ENCODE data around the gene CCDC122. TPM values are rescaled to one million over a fixed set of nuclear protein-coding genes. Genes with fewer than 3 reads are reported as not detected.
A peak's percentile ranks its signal among the peaks of the same experiment; 100 is the strongest.

CCDC122 gene
- total and polyA plus RNA-seq, 11 donors = 1.4 to 10.0 (median 4.9) TPM

GRCh38 chr13:43874504-43875092 is 4.9 kb downstream of the CCDC122 start:
- Histone ChIP-seq H3K9me3 (no peaks in the 10 kb centered on the region), H3K27me3 (no peaks in the 10 kb centered on the region), H3K27ac (peak overlapping the region in 1 of 12 donors; percentile 11), H3K36me3 (peaks cover 0 to 18% (median 7%) of the 10 kb centered on the region in 9 donors), H3K4me3 (no peak overlapping the region), H3K4me1 (peaks cover 0 to 29% (median 8%) of the 10 kb centered on the region in 12 donors)
- TF ChIP-seq CTCF (IDR thresholded peaks at IDR 0.05) (peak; percentile 45 to 76 (median 63)), POLR2A (IDR thresholded peaks at IDR 0.05) (no peak)
- ATAC-seq (no peak), DNase-seq (no peak)
- intact Hi-C loops (cut with DNase I) = loop anchor here in 7 of 10 donors (5.0 to 10.0 kb wide), 7 partner anchors 570 to 1282 kb away; no protein-coding TSS in a partner anchor
- WGBS, 4 donors = 9 to 16% (median 13%) methylated on average over 2 of the region's 2 CpGs

DNA sequence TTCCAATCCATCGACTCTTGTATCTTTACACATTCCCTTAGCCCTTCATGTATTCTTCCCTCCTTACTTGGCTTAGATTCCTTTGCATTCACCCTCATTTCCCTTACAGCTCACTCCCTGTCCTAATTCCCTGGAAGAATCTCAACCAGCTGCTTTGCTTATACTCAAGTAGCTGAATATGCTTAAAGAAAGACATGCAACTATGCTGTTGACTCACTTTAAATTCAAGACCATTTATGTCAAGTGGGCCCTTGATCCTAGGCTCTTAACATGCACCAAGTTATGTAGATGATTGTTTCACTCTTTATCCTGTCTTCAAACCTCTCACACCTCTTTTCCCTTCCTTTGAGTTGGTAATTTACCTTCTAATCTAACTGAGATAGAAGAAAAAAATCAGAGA is 7.4 kb downstream of the CCDC122 start:
- Histone ChIP-seq H3K27me3 (no peaks in the 10 kb centered on the region), H3K27ac (no peak overlapping the region), H3K36me3 (peaks cover 0 to 35% (median 7%) of the 10 kb centered on the region in 9 donors), H3K4me1 (peaks cover 0 to 13% (median 0%) of the 10 kb centered on the region in 12 donors), H3K4me3 (no peak overlapping the region), H3K9me3 (no peaks in the 10 kb centered on the region)
- DNase-seq (no peak), ATAC-seq (no peak)
- intact Hi-C loops (cut with DNase I) = loop anchor here in 7 of 10 donors (5.0 to 10.0 kb wide), 7 partner anchors 567 to 1280 kb away; no protein-coding TSS in a partner anchor
- TF ChIP-seq POLR2A (IDR thresholded peaks at IDR 0.05) (no peak), CTCF (IDR thresholded peaks at IDR 0.05) (no peak)
- 91 to 100% (median 92%) methylated on average over 1 of the region's 1 CpG for WGBS, 4 donors

DNA sequence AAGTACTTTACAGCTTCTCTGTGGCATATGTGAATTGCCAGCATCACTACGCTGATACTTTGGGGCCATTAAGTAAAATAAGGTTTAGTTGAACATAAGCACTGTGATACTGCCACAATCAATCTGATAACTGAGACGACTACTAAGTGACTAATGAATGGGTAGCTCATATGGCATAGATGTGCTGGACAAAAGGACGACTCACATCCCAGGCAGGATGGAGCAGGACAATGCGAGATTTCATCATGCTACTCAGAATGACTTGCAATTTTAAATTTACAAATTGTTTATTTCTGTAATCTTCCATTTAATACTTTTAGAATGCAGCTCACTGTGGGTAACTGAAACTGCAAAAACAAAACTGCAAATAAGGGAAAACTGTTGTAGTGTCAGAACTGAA is 13.6 kb downstream of the CCDC122 start:
- H3K4me1 ChIP-seq = no peaks in the 10 kb centered on the region
- DNase-seq = no peak
- peaks cover 0 to 29% (median 3%) of the 10 kb centered on the region in 9 donors for H3K36me3 ChIP-seq
- no peaks in the 10 kb centered on the region for H3K9me3 ChIP-seq
- no peak for ATAC-seq
- H3K4me3 ChIP-seq = no peak overlapping the region
- TF ChIP-seq POLR2A (IDR thresholded peaks at IDR 0.05) = no peak
- no peak for TF ChIP-seq CTCF (IDR thresholded peaks at IDR 0.05)
- intact Hi-C loops (cut with DNase I) = no loop called here
- no peaks in the 10 kb centered on the region for H3K27me3 ChIP-seq
- WGBS, 4 donors = 83 to 88% (median 86%) methylated on average over 4 of the region's 4 CpGs
- H3K27ac ChIP-seq = no peak overlapping the region

GRCh38 chr13:43864921-43865320 is 14.6 kb downstream of the CCDC122 start:
- intact Hi-C loops (cut with DNase I) = no loop called here
- TF ChIP-seq CTCF (IDR thresholded peaks at IDR 0.05) (no peak), POLR2A (IDR thresholded peaks at IDR 0.05) (no peak)
- no peak for ATAC-seq
- H3K4me3 ChIP-seq = no peak overlapping the region
- WGBS, 4 donors = 82 to 98% (median 98%) methylated on average over 4 of the region's 4 CpGs
- no peaks in the 10 kb centered on the region for H3K27me3 ChIP-seq
- H3K27ac ChIP-seq = no peak overlapping the region
- H3K36me3 ChIP-seq = peaks cover 0 to 23% (median 0%) of the 10 kb centered on the region in 9 donors
- no peak for DNase-seq
- no peaks in the 10 kb centered on the region for H3K9me3 ChIP-seq
- H3K4me1 ChIP-seq = no peaks in the 10 kb centered on the region
